ENCODE data around the gene TP53TG3F. TPM values are rescaled to one million over a fixed set of nuclear protein-coding genes. Genes with fewer than 3 reads are reported as not detected.
"Not testable (repeated sequence)": the region's sequence is repeated elsewhere in the genome, so short reads cannot be mapped to it uniquely, and the experiment has no call there.

TP53TG3F gene, protein sequence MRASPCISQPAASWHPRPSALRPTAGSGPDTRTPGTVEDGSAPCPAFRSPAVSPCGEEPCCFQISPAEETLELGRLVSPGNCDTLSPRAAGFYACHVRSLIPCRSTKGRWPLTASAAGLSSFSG
- not detected for total RNA-seq

DNA sequence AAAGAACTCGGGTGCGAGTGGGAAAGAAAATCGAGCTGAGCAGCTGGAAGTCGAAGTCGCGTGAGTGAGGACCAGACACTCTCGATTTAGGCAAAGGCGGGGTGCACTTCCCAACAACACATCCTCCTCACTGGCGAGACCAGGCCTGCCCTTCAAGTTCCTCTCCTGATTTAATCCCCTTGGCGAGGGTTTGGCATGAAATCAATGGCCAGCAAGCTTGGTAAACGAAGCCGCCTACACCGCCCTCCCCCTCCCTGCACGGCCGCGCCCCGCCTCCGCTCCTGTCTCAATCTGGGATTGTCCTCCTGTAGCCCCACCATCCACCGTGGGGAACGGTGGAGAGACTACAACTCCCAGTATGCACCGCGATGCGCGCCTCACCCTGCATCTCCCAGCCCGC, at the start of gene TP53TG3F:
Gene TP53TG3F, plus strand, starts transcription at position 301 of the 400 bp plus-strand sequence. Its CDS starts 68 bp downstream, at position 369.
- H3K4me1 Mint-ChIP-seq (ENCODE audit: low read depth); H3K9me3 Mint-ChIP-seq; ATAC-seq; H3K36me3 Mint-ChIP-seq (ENCODE audit: insufficient read depth); H3K4me3 Mint-ChIP-seq; H3K27me3 Mint-ChIP-seq (ENCODE audit: low read depth); DNase-seq: not testable (repeated sequence)

DNA sequence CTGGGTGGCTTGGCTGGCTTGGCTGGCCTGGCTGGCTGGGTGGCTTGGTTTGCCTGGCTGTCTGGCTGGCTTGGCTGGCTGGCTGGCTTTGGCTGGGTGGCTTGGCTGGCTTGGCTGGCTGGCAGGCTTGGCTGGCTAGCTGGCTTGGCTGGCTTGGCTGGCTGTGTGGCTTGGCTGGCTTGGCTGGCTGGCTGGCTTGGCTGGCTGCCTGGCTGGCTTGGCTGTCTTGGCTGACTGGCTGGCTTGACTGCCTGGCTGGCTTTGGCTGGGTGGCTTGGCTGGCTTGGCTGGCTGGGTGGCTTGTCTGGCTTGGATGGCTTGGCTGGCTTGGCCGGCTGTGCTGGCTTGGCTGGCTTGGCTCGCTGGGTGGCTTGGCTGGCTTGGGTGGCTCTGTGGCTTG, 32.2 kb downstream of the TP53TG3F start:
- ATAC-seq; DNase-seq; H3K27me3 Mint-ChIP-seq (ENCODE audit: low read depth); H3K9me3 Mint-ChIP-seq; H3K36me3 Mint-ChIP-seq (ENCODE audit: insufficient read depth); H3K4me3 Mint-ChIP-seq; H3K4me1 Mint-ChIP-seq (ENCODE audit: low read depth): not testable (repeated sequence)

DNA sequence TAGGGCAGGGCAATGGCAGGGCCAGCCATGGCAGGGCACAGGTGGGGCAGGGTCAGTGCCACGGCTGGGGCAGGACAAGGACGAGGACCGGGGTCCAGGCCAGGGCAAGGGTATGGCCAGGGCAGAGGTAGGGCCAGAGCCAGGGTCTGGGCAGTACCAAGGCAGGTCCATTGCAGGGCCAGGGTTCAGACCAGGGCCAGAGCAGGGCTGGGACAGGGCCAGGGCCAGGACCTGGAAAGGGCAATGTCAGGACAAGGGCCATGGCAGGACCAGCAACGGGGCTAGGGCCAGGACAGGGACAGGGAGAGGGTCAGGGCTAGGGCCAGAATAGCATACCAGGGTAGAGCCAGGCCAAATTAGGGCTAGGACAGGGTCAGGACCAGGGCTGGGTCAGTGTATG, 47.8 kb downstream of the TP53TG3F start:
- H3K9me3 Mint-ChIP-seq; H3K27me3 Mint-ChIP-seq (ENCODE audit: low read depth); H3K4me3 Mint-ChIP-seq; DNase-seq; H3K4me1 Mint-ChIP-seq (ENCODE audit: low read depth); ATAC-seq; H3K36me3 Mint-ChIP-seq (ENCODE audit: insufficient read depth): not testable (repeated sequence)

DNA sequence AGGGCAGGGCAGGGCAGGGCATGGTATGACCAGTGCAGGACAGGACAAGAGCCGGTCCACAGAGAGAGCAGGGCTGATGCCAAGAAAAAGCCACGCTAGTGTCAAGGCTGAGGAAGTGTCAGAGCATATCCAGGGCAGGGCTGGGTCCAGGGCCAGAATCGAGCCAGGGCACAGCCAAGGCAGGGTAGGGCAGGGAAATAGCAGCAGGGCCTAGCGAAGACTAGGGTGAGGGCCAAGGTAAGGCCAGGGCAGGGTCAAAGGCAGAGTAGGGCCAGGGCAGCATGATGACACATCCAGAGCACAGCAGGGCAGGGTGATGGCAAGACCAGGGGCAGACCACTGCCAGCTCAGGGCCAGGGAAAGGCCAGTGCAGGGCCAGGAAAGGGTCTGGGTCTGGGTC, 49.7 kb downstream of the TP53TG3F start:
- H3K27me3 Mint-ChIP-seq (ENCODE audit: low read depth), result not testable (repeated sequence)

DNA sequence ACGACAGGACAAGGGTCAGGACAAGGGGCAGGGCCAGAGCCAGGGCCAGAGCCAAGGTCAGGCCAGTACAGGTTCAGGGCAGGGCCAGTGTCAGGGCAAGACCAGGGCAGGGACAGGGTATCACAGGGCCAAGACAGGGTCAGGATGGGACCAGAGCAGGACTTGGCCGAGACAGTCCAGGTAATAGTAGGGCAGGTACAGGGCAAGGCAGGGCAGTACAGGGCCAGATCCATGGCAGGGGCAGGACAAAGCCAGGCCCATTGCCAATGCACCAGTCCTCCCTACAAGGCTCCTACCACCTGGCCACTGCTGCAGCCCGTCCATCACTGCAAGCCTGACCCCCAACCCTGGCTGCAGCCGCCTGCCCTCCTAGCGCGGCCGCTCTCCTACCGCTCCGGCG, 50.5 kb downstream of the TP53TG3F start:
- DNase-seq; H3K9me3 Mint-ChIP-seq; H3K36me3 Mint-ChIP-seq (ENCODE audit: insufficient read depth); H3K27me3 Mint-ChIP-seq (ENCODE audit: low read depth); ATAC-seq; H3K4me1 Mint-ChIP-seq (ENCODE audit: low read depth); H3K4me3 Mint-ChIP-seq: not testable (repeated sequence)

More for the DNA sequence above, 49.7 kb downstream of the TP53TG3F start:
- not testable (repeated sequence) for H3K36me3 Mint-ChIP-seq (ENCODE audit: insufficient read depth); ATAC-seq; H3K4me1 Mint-ChIP-seq (ENCODE audit: low read depth); H3K4me3 Mint-ChIP-seq; DNase-seq; H3K9me3 Mint-ChIP-seq

Other genes with a start within 250 kb of the TP53TG3F start
- not detected for gene TP53TG3E, start 155.3 kb upstream of the TP53TG3F start, total RNA-seq
- not detected for gene TP53TG3B, start 98.8 kb upstream of the TP53TG3F start, total RNA-seq

Measured in activated T-cell treated with anti-CD3 and anti-CD28 coated beads, Interleukin-2, amount 50 U/mL, for 4 hours (primary cell).